IPS-18a (cell line): ENCODE data around the gene CTIF.
"Not testable (repeated sequence)": the region's sequence is repeated elsewhere in the genome, so short reads cannot be mapped to it uniquely, and the experiment has no call there.

Experiments used
- H3K27ac ChIP-seq: one replicate; pipeline ENCODE4 v1.5.1; 2013; ENCODE audit warnings: low read length
- H3K27me3 ChIP-seq: one replicate; pipeline ENCODE4 v1.6.1; 2013; ENCODE audit warnings: mild to moderate bottlenecking, low read length; ENCODE audit not compliant: control insufficient read depth, insufficient read depth
- H3K36me3 ChIP-seq: one replicate; pipeline ENCODE4 v1.6.1; 2013; ENCODE audit warnings: low read depth, low read length; ENCODE audit not compliant: control insufficient read depth
- H3K4me1 ChIP-seq: one replicate; pipeline ENCODE4 v1.6.1; 2013; ENCODE audit warnings: low read depth, low read length; ENCODE audit not compliant: control insufficient read depth
- H3K4me3 ChIP-seq: one replicate; pipeline ENCODE4 v1.5.1; 2013; ENCODE audit warnings: low read length
- H3K9ac ChIP-seq: one replicate; pipeline ENCODE4 v1.6.1; 2013; ENCODE audit warnings: mild to moderate bottlenecking, low read length, moderate library complexity
- H3K9me3 ChIP-seq: one replicate; pipeline ENCODE4 v1.6.1; 2013; ENCODE audit warnings: low read depth, low read length; ENCODE audit not compliant: control insufficient read depth

CTIF gene

GRCh38 chr18:48538531-48539405 lies at the start of gene CTIF:
Gene CTIF, plus strand, starts transcription at chr18:48539031. Its CDS starts 80,535 bp downstream, at chr18:48619566.
- Histone ChIP-seq H3K9ac (peak within 1 kb of the TSS; percentile 63), H3K9me3 (no peaks in the 10 kb centered on the region), H3K27ac (peak within 1 kb of the TSS; percentile 74), H3K4me3 (peak within 1 kb of the TSS; percentile 84), H3K36me3 (no peaks in the 10 kb centered on the region), H3K4me1 (peaks cover 29% of the 10 kb centered on the region), H3K27me3 (peaks cover 21% of the 10 kb centered on the region)

GRCh38 chr18:48490641-48491293 lies 48.1 kb upstream of the CTIF start:
- Histone ChIP-seq H3K4me3 (no peak overlapping the region), H3K27ac (no peak overlapping the region), H3K36me3 (no peaks in the 10 kb centered on the region), H3K4me1 (no peaks in the 10 kb centered on the region), H3K9me3 (no peaks in the 10 kb centered on the region), H3K27me3 (no peaks in the 10 kb centered on the region), H3K9ac (no peak overlapping the region)

- H3K9me3 ChIP-seq: no peaks in the 10 kb centered on the region
- H3K4me1 ChIP-seq: no peaks in the 10 kb centered on the region
Observed at GRCh38 chr18:48492880-48493279, 46.0 kb upstream of the CTIF start.

DNA sequence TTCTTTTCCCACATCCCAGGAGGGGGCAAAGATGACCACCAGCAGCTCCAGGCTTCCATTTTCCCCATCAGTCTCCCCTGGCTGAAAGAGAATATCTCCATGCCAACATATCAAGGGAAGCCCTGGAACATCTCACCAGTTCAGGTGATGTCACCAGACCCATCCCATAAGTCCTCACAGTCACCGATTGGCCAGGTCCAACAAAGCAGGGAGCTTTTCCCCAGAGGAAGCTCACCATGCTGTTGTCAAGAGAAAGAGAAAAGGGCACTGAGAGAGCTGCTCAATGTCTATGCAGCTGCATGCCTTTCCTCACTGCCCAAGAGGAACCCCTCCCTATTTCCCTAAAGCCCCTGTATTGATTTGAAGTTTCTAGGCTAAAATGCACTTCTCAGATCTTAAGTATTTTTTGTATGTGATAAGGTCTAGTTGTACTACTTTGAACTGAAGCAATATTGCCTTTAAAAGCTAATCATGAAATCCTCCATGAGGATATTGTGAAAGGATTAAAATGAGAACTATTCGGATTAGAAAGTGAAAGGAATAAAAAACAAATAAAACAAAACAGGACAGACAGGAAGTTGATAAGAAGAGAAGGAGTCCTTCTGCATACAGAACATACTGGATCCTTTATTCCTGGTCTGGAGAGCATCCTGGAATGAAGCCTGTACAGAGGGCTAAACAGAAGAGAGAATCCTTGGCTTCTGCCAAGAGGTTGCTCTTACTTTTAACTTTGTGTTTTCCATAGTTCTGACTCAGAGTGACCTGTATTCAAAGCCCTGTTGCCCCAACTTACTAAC lies 45.2 kb upstream of the CTIF start:
- H3K36me3 ChIP-seq: no peaks in the 10 kb centered on the region
- no peaks in the 10 kb centered on the region for H3K4me1 ChIP-seq
- no peak overlapping the region for H3K9ac ChIP-seq
- H3K4me3 ChIP-seq: no peak overlapping the region
- no peak overlapping the region for H3K27ac ChIP-seq
- H3K27me3 ChIP-seq: no peaks in the 10 kb centered on the region
- H3K9me3 ChIP-seq: no peaks in the 10 kb centered on the region

More at GRCh38 chr18:48492880-48493279, 46.0 kb upstream of the CTIF start:
- H3K9ac ChIP-seq: no peak overlapping the region
- H3K36me3 ChIP-seq: no peaks in the 10 kb centered on the region
- H3K4me3 ChIP-seq: no peak overlapping the region
- no peak overlapping the region for H3K27ac ChIP-seq
- H3K27me3 ChIP-seq: no peaks in the 10 kb centered on the region

GRCh38 chr18:48497863-48498262 lies 41.0 kb upstream of the CTIF start:
- Histone ChIP-seq H3K9me3 (no peaks in the 10 kb centered on the region), H3K4me3 (no peak overlapping the region), H3K27ac (no peak overlapping the region), H3K36me3 (no peaks in the 10 kb centered on the region), H3K9ac (no peak overlapping the region), H3K27me3 (no peaks in the 10 kb centered on the region), H3K4me1 (no peaks in the 10 kb centered on the region)

DNA sequence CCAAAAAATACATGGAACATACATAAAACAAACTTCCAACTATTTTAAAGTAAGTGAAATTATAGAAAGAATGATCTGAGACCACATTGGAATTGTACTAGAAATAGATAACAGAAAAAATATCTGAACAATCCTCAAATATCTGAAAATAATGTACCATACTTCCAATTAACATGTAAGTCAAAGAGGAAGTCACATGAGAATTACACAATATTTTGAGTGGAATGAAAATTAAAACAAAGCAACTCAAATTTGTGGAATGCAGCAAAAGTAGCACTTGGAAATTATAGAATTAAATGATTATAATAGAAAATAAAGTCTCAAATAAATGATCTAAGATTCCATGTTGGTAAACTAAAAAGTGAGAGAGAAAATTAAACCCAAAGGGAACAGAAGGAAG lies 38.3 kb upstream of the CTIF start:
- no peaks in the 10 kb centered on the region for H3K27me3 ChIP-seq
- no peaks in the 10 kb centered on the region for H3K36me3 ChIP-seq

DNA sequence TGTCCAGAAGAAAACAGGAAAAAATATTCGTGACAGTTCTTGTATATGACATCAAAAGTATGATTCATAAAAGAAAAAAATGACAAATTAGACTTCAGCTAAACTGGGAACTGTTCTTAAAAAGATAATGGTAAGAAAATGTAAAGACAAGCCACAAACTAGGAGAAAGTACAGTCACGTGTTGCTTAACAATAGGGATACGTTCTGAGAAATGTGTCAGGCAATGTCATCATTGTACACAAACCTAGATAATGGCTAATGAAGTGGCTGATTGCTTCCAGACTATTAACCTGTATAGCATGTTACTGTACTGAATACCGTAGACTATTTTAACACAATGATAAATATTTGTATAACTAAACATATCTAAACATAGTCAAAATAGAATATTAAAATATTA lies 35.9 kb upstream of the CTIF start:
- H3K27ac ChIP-seq: no peak overlapping the region
- peaks cover 8% of the 10 kb centered on the region for H3K9me3 ChIP-seq
- H3K9ac ChIP-seq: no peak overlapping the region
- H3K36me3 ChIP-seq: no peaks in the 10 kb centered on the region
- no peaks in the 10 kb centered on the region for H3K4me1 ChIP-seq
- H3K4me3 ChIP-seq: no peak overlapping the region
- no peaks in the 10 kb centered on the region for H3K27me3 ChIP-seq

More for the DNA sequence above, 38.3 kb upstream of the CTIF start:
- H3K9me3 ChIP-seq: no peaks in the 10 kb centered on the region
- H3K9ac ChIP-seq: no peak overlapping the region
- H3K4me3 ChIP-seq: no peak overlapping the region
- H3K27ac ChIP-seq: no peak overlapping the region
- H3K4me1 ChIP-seq: no peaks in the 10 kb centered on the region

DNA sequence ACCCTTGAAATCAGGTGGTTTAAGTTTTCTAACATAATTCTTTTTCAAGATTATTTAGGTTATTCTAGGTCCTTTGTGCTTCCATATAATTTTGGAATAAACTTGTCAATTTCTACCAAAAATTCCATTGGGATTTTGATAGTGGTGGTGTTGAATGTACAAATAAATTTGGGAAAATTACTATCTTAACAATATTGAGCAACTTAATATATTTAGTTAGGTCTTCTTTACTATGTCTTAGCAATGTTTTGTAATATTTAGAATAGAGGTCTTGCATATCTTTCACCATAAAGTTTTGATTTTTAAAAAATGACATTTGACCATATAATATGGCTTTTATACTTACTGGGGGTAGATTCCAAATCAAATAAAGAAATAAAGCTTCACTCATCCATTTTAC lies 34.0 kb upstream of the CTIF start:
- Histone ChIP-seq H3K4me3 (no peak overlapping the region), H3K36me3 (no peaks in the 10 kb centered on the region), H3K27me3 (no peaks in the 10 kb centered on the region), H3K27ac (no peak overlapping the region), H3K9ac (no peak overlapping the region), H3K9me3 (peaks cover 8% of the 10 kb centered on the region), H3K4me1 (no peaks in the 10 kb centered on the region)

GRCh38 chr18:48506983-48507568 lies 31.8 kb upstream of the CTIF start:
- H3K27me3 ChIP-seq, H3K27ac ChIP-seq, H3K9ac ChIP-seq, H3K9me3 ChIP-seq, H3K4me1 ChIP-seq, H3K36me3 ChIP-seq, H3K4me3 ChIP-seq: not testable (repeated sequence)

DNA sequence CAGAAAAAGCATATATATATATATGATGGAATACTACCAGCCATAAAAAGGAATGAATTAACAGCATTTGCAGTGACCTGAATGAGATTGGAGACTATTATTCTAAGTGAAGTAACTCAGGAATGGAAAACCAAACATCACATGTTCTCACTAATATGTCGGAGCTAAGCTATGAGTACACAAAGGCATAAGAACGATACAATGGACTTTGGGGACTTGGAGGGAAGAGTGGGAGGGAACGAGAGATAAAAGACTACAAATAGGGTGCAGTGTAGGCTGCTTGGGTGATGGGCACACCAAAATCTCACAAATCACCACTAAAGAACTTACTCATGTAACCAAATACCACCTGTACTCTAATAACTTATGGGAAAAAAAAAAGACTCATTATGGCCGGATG lies 26.3 kb upstream of the CTIF start:
- not testable (repeated sequence) for H3K9me3 ChIP-seq, H3K27me3 ChIP-seq, H3K36me3 ChIP-seq, H3K9ac ChIP-seq, H3K4me1 ChIP-seq, H3K4me3 ChIP-seq, H3K27ac ChIP-seq

GRCh38 chr18:48514786-48515185 lies 24.0 kb upstream of the CTIF start:
- Histone ChIP-seq H3K4me3 (no peak overlapping the region), H3K27ac (no peak overlapping the region), H3K9ac (no peak overlapping the region), H3K36me3 (no peaks in the 10 kb centered on the region), H3K4me1 (no peaks in the 10 kb centered on the region), H3K27me3 (no peaks in the 10 kb centered on the region), H3K9me3 (no peaks in the 10 kb centered on the region)
